ENCODE results near the gene PNCK.

The PNCK gene

DNA sequence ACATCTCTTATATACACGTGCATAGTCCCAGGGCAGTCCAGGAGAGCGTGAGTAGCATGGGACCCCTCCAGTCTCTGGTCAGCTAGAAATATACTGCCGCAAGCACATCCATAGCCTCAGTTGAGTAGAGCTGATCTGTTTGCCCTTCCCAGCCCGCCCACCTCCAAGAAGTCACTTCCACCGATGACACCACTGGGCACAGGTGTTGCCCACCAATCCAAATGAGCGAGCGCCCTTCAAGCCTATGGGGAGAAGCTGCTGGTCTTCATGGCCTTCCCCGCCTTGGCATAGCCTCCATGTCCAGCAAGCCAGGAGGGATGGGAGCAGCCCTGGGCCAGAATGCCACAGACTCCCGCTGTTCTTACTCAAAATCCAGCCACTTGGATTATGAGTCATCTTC, 16.5 kb downstream of the PNCK start:
- DNase-seq = no peak

DNA sequence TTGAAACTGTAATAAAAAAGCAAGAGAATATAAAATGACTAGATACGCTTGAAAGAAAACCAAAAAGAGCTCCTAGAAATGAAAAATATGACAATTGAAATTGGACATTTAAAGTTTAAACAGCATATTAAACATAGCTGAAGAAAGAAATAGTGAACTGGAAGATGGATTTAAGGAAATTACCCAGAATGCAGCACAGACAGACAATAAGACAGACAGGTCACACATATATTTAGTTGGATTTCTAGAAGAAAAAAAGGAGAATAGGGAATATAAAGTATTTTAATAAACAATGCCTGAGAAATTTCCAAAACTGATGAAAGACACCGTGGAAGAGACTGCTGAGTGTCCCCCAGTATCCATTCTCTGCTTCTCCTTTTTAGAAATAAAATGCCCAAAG, 20.1 kb downstream of the PNCK start:
- no peak for DNase-seq

DNA sequence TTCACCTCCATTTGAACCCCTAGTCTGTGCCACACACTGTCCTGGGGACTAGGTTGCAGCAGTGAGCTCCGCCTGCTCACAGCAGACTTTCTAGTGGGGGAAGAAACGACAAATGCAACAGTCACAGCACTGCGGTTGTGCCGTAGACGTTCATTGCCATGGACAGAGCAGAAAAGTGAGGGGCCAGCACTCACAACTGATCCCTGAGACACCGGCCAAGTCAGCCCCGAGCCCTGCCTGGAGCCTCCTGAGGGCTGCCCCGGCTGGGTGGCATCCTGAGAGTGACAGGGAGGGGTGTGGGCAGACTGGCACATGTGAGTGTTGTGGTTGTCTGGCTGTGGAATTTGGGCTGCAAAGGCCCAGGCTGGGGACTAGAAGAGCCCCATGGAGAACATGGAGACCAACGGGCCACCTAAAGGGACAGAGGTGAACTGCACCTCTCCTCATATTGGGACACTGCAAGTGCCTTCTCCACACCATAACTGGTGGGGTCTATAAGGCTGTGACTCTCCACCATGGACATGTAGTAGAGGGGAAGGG, 22.0 kb downstream of the PNCK start:
- no peak for DNase-seq

- no peak for DNase-seq
Measured at GRCh38 chrX:153650959-153651358, 22.7 kb downstream of the PNCK start.

DNA sequence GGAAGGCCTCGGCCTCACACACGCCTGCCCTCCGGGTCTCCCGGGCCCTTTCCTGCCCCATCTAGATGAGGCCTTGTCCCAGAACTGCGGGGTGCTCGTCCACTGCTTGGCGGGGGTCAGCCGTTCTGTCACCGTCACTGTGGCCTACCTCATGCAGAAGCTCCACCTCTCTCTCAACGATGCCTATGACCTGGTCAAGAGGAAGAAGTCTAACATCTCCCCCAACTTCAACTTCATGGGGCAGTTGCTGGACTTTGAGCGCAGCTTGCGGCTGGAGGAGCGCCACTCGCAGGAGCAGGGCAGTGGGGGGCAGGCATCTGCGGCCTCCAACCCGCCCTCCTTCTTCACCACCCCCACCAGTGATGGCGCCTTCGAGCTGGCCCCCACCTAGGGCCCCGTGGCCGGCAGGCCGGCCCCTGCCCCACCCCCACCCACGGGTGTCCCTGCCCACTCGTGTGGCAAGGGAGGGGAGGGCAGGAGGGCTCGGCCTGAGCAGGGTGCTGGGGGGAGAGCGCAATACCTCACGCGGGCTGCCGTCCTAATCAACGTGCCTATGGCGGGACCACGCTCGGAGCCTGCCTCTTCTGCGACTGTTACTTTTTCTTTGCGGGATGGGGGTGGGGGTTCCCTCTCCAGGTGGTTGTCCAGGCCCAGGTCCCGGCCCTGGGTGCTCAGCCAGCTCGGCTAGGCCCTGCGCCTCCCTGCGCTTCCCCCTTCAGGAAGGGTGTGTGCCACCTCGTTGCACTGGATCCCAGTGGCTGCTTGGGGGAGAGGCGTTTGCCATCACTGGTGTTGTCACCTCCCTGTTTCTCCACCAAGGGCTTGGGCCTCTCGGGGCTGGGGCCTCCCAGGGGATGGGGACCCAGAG, 23.5 kb downstream of the PNCK start:
- no peak for DNase-seq

- DNase-seq = no peak
Measured at GRCh38 chrX:153649178-153649914, 24.3 kb downstream of the PNCK start.

DNA sequence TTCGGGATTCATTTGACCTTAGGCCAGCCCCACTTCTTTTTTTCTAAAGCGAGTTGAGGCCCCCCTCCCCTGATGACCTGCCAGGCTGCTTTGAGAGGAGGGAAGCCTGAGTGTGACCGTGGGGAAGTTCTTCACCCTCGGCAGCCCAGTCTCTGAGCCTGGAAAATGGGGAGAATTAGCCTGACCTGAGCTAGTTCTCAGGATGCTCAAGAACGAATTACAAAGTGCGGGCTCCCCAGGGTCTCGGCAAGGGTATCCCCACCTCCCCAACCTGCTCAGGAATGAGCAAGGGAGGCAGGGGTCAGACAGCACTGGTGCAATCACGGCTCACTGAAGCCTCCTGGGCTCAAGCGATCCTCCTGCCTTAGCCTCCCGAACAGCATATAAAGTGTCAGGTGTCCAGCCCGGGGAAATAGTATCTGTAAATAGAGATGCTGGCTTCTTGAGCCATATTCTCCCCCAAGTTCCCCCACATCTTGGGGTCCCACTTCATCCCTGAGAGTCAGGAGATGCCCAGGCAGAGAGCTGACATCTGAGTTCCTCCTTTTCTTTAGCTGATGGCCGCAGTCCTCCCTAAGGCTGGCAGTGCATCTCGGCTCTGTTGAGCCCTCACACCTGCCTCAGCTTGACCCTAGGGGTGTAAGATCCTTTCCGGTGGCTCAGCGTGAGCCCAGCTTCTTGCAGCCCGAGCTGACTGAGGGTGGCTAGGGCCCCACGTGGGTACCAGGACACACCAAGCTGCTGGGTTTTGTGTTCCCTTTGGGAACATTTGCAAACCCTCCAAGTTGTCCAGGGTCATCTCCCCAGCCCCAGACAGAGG, 25.0 kb downstream of the PNCK start:
- no peak for DNase-seq

DNA sequence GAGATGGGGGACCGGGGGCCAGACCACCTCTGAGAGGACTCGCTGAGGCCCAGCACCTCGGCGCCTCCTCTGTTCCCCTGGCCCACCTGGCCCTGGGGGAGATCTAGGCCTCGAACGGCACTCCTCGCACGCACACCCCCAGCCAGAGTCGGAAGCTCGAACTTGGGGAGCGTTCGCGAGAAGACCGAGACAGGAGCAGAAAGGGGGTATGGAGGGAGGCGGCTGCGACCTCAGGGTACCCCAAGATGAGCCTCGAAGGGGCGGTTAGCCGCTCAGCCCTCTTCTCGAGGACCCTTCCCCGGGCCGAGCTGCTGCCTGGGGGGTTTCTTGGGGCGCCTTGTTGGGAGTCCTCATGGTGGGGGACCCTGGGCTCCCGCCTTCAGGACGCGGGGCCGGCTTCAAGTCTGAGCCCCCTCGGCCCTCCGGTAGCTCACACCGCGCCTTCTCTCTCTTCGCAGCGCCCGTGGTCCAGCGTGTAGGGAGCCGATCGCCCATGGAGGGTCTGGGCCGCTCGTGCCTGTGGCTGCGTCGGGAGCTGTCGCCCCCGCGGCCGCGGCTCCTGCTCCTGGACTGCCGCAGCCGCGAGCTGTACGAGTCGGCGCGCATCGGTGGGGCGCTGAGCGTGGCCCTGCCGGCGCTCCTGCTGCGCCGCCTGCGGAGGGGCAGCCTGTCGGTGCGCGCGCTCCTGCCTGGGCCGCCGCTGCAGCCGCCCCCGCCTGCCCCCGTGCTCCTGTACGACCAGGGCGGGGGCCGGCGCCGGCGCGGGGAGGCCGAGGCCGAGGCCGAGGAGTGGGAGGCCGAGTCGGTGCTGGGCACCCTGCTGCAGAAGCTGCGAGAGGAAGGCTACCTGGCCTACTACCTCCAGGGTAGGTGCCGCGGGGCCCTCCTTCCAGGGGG, 25.9 kb downstream of the PNCK start:
- no peak for DNase-seq

- no peak for DNase-seq
Measured at GRCh38 chrX:153646620-153647373, 26.8 kb downstream of the PNCK start, which contains the start of gene DUSP9. Gene DUSP9 (plus strand): TSS chrX:153647203. CDS start chrX:153647954, 751 bp downstream.

- DNase-seq = no peak
Measured at GRCh38 chrX:153645921-153646488, 27.6 kb downstream of the PNCK start.

DNA sequence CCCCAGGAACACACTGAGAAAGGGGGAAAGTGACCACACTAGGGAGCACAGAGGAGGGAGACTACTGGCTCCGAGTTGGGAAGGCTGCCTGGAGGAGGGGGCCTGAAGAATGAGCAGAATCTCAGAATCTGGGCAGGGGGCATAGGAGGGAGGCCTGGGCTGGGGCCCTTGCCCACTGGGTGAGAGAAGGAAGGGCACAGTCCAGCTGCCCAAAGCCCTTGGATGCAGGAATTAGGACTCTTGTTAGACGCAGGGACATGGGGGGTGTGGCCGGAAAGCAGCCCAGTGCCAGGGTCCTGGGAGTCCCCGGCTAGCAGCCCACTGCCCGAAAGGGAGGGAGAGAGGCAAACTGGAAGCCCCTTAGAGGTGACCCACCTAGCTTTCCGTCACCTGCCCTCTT, 28.5 kb downstream of the PNCK start:
- no peak for DNase-seq

DNA sequence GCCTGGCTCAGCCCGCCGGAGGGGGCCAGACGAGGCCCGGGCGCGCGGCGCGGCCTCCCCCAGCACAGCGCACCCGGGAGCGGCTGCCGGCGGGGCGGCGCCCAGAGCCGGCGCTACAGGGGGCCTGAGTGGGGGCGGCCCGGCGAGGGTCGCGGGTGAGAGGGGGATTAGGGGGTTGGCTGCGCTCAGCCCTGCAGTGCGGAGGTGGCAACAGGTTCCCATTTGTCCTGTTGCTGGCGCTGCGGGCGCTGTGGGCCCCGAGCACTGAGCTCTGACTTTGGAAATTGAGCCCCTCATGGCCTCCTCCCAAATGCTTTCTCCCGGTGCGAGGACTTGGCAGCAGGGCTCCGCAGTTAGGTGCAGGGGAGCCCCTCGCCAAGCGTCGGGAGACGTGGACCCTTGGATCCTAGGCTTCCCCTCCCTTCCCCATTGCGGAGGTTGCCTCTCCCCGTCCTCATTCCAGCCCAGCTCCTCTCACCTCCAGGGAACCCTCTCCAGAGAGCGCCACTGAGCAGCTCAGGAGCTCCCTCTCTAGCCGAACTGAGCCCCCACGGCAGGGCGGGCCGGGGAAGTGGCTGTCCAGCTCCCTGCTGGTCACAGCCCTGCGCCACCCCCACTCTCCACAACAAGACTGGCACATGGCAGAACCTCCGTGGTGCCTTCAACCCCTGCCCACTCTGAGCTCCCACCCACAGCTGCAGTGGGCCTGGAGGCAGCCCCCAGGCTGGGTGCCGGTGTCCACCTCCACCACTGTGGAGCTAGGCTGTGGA, 29.1 kb downstream of the PNCK start:
- DNase-seq = no peak

- no peak for DNase-seq
Measured at GRCh38 chrX:153643431-153644351, 29.9 kb downstream of the PNCK start.

DNA sequence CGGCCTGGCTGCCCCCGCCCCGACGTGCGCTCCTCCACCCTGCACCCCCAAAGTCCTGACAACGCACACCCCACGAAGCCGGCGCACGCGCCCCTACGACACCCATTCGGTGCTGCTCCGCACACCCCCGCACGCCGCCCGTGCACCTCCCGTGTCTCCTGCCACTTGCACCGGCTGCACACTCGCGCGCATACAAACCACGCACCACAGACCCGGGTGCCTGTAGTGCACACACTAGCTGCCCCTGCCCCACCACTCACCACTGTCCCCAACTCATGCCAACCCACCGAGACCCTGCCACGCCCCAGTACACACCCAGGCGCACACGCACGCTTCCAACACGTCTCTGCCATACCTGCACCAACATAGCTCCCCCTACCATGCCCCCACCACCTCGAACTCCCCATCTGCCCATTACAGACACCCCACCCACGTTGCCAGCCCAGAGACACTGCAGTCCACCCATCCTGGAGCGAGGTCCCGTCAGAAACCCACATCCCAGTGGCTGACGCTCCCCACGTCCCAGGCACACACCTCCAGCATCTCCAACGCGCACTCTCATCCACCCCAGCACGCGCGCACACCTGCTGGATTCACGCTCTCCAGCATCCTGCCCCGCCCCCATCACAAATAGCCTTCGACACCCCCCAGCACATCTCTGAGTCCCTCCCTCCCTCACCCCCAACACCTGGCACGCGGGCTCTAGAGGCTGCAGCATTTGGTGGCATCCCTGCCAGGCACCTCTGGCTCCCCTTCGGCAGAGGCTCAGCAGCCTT, 30.8 kb downstream of the PNCK start:
- no peak for DNase-seq

DNA sequence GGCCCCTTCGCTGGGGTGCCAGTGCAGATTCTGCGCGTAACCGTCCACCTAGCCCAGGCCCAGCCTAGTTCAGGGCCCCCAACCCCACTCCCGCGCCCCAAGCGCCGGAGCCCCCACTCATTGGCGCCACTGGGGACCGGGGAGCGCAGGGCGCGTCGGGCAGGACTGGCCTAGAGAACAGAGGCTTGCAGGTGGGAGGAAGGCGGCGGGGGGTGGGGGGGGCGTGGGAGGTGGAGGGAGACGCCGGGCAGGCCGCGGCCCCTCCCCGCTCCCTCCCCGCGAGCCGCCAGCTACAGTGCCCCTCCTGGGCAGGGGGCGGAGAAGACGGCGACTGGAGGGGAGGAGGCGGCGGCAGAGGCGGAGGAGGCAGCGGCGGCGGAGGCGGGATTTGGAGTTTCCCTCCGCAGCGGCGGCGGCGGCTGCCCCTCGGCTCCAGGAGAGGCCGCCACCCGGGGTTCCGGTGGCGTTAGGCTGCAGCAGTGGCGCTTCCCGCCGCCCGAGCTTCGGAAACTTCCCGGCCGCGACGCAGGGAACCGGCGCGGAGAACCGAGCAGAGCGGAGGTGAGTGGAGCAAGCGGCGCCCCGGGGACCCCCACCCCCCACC, 31.5 kb downstream of the PNCK start:
- peak; percentile 3 for DNase-seq

DNA sequence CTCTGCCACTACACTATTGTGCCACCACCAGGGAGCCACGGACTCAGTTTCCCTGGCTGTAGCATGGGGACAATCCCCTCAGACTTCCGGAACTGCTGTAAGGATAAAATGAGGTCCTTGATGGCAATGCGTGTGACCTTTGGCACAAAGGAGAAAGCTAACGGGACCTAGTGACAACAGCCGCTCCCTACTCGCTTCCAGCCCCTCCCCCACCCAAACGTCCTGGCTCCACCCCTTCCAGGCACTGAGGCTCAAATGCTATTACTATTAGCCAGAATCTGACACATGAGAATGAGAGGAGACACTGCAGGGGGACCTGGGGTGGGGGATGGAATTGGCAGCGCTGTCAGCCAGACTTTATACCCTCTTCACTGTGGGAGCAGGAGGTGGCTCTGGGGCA, 32.0 kb downstream of the PNCK start:
- no peak for DNase-seq

DNA sequence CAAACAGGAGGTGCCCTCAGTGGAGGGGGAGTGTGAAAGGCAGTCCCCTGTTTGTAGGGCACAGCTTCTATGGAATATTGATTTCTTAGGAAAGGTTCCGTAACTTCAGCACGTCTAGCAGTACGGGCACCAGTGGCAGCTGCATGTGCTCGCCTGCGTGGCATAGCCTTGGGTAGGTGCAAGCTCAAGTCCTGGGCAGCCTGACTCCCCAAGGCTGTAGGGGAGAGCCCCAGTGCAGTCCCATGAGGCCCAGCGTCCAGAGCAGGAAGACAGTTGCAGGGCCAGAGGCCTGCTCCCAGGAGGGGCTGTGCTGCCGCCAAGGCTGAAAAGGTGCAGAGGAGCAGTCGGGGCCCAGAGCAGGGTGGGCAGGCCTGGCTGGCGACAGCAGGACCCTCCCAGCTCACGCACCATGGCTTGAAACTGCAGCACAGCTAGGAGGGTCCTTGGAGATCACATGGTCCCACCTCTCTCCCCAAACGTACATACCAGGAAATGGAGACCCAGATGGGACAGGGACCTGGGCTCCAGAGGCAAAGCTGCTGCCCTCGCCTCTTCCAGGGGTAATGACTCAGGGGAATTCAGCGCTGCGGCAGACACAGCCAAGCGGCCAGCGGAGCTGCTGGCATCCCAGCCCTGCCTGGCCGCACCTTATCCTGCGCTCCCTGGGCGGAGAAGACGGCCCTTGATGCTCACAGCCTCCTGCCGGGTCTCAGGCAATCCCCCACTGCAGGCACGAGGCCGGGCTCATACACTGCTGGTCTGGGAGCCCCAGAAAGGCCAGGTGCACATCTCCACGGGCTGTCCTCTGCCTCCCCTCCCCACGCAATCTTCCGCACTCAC, 32.7 kb downstream of the PNCK start:
- DNase-seq = no peak
